ENCODE results near the gene PEX1. TPM values are rescaled to one million over a fixed set of nuclear protein-coding genes. Genes with fewer than 3 reads are reported as not detected.

Gene PEX1
- total RNA-seq, 1 donor from 2014 or later, result 9.9 TPM

DNA sequence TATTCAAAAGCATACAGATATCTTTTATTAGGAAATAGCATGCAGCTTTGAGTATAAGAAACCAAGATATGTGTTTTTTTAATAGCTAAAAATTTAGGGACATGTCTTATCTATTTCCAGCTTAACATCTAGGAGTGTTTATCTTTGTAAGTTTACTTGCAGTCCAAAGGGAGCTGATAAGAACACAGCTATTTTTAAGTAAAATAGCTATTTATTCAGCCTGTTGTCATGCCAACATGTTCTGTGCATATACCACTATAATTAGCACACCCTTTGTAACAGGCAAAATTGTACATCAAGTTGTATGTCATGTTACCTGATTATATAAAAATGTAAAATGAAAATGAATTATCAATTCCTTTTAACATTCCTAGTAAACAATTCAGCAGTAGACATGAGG, 32.3 kb upstream of the PEX1 start:
- TF ChIP-seq, protein P1, sequence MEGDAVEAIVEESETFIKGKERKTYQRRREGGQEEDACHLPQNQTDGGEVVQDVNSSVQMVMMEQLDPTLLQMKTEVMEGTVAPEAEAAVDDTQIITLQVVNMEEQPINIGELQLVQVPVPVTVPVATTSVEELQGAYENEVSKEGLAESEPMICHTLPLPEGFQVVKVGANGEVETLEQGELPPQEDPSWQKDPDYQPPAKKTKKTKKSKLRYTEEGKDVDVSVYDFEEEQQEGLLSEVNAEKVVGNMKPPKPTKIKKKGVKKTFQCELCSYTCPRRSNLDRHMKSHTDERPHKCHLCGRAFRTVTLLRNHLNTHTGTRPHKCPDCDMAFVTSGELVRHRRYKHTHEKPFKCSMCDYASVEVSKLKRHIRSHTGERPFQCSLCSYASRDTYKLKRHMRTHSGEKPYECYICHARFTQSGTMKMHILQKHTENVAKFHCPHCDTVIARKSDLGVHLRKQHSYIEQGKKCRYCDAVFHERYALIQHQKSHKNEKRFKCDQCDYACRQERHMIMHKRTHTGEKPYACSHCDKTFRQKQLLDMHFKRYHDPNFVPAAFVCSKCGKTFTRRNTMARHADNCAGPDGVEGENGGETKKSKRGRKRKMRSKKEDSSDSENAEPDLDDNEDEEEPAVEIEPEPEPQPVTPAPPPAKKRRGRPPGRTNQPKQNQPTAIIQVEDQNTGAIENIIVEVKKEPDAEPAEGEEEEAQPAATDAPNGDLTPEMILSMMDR (IDR thresholded peaks at IDR 0.05), result no peak
- H3K9me3 Mint-ChIP-seq (ENCODE audit: low read depth), result no peaks in the 10 kb centered on the region
- no peak for DNase-seq (ENCODE audit: low spot score)
- H3K4me3 Mint-ChIP-seq (ENCODE audit: unreplicated experiment), result no peak overlapping the region
- H3K36me3 Mint-ChIP-seq (ENCODE audit: low read depth), result peaks cover 24% of the 10 kb centered on the region
- no peaks in the 10 kb centered on the region for H3K27me3 Mint-ChIP-seq (ENCODE audit: low read depth)
- no peaks in the 10 kb centered on the region for H3K4me1 Mint-ChIP-seq (ENCODE audit: low read depth)
- H3K27ac Mint-ChIP-seq (ENCODE audit: unreplicated experiment), result no peak overlapping the region

DNA sequence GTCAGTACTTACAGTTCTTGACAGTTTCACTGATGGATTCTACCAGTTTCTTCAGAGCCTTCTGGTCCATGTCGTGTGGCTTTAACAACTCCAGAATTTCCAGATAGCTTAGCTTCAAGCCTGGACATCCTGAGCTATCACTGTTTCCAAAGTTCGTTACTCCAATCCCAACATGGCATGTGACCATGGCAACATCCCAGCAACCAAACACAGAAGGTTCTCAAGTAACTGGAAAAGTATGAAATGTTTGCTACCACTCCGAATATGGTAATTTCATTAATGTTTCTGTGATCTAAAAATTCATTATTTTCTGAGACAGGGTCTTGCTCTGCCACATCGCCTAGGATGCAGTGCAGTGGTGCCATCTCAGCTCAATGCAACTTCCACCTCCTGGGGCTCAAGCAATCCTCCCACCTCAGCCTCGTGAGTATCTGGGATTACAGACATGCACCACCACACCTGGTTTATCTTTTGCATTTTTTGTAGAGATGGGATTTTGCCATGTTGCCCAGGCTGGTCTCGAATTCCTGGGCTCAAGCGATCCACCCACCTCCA, 29.6 kb upstream of the PEX1 start:
- Mint-ChIP-seq H3K4me1 (ENCODE audit: low read depth) (no peaks in the 10 kb centered on the region), H3K9me3 (ENCODE audit: low read depth) (no peaks in the 10 kb centered on the region), H3K36me3 (ENCODE audit: low read depth) (peaks cover 10% of the 10 kb centered on the region), H3K4me3 (ENCODE audit: unreplicated experiment) (no peak overlapping the region), H3K27me3 (ENCODE audit: low read depth) (no peaks in the 10 kb centered on the region), H3K27ac (ENCODE audit: unreplicated experiment) (no peak overlapping the region)
- TF ChIP-seq, protein P1 (IDR thresholded peaks at IDR 0.05), result no peak
- no peak for DNase-seq (ENCODE audit: low spot score)

DNA sequence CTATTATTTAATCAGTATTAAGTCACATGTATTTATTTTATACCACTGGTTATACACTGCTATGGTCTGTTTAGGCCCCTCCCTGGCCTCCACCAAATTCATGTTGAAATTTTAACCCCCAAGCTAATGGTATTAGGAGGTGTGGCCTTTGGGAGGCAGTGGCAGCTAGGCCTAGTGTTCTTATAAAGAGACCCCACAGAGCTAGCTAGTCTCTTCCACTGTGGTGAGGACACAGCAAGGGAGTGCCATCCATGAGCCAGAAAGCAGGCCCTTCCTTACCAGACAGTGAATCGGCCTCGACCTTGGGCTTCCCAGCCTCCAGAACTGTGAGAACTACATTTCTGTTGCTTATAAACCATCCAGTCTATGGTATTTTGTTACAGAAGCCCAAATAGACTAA, 28.9 kb upstream of the PEX1 start:
- peaks cover 8% of the 10 kb centered on the region for H3K36me3 Mint-ChIP-seq (ENCODE audit: low read depth)
- H3K9me3 Mint-ChIP-seq (ENCODE audit: low read depth), result no peaks in the 10 kb centered on the region
- H3K27me3 Mint-ChIP-seq (ENCODE audit: low read depth), result no peaks in the 10 kb centered on the region
- no peak overlapping the region for H3K27ac Mint-ChIP-seq (ENCODE audit: unreplicated experiment)
- TF ChIP-seq, protein P1 (IDR thresholded peaks at IDR 0.05), result no peak
- no peaks in the 10 kb centered on the region for H3K4me1 Mint-ChIP-seq (ENCODE audit: low read depth)
- no peak overlapping the region for H3K4me3 Mint-ChIP-seq (ENCODE audit: unreplicated experiment)
- no peak for DNase-seq (ENCODE audit: low spot score)

DNA sequence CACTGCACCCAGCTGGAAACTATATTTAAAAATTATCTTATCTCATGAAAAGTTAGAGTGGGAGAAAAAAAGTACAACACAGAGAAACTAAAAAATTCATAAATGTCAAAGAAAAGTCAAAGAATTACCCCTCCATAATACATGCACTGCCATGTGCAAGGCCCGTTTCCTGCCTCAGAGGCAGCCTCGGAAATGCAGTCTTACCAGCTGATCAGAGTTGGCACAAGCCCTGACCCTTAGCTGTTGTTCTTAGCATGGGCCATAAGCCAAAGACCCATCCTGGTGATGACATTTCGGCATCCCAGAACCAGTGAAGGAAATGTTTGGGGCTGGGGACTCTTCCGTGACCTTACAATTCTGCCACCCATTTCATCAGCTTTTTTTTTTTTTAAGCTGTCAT, 21.9 kb upstream of the PEX1 start:
- no peak overlapping the region for H3K27ac Mint-ChIP-seq (ENCODE audit: unreplicated experiment)
- TF ChIP-seq, protein P1 (IDR thresholded peaks at IDR 0.05), result no peak
- H3K4me3 Mint-ChIP-seq (ENCODE audit: unreplicated experiment), result no peak overlapping the region
- H3K36me3 Mint-ChIP-seq (ENCODE audit: low read depth), result no peaks in the 10 kb centered on the region
- peaks cover 3% of the 10 kb centered on the region for H3K9me3 Mint-ChIP-seq (ENCODE audit: low read depth)
- DNase-seq (ENCODE audit: low spot score), result no peak
- H3K4me1 Mint-ChIP-seq (ENCODE audit: low read depth), result no peaks in the 10 kb centered on the region
- no peaks in the 10 kb centered on the region for H3K27me3 Mint-ChIP-seq (ENCODE audit: low read depth)

DNA sequence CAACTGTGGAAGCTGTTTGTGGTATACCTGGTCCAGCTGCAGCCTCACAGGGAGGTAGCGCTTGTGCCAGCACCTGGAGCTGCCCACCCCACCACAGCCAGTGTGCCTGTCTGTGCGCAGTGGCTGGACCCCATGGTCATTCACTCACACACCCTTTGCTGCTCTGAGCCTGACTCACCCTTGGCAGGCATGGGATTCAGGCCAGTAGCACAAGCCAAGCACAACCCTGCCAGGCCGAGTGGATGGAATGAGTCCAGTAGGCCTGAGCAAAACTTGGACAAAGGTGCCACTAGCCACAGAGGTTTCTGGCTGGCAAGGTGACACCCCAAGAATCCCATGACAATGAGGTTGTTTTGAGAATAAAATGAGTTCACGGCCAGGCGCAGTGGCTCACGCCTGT, 19.3 kb upstream of the PEX1 start:
- Mint-ChIP-seq H3K4me1 (ENCODE audit: low read depth) (no peaks in the 10 kb centered on the region), H3K27ac (ENCODE audit: unreplicated experiment) (no peak overlapping the region), H3K4me3 (ENCODE audit: unreplicated experiment) (no peak overlapping the region), H3K36me3 (ENCODE audit: low read depth) (no peaks in the 10 kb centered on the region), H3K27me3 (ENCODE audit: low read depth) (no peaks in the 10 kb centered on the region), H3K9me3 (ENCODE audit: low read depth) (peaks cover 3% of the 10 kb centered on the region)
- no peak for DNase-seq (ENCODE audit: low spot score)
- TF ChIP-seq, protein P1 (IDR thresholded peaks at IDR 0.05), result no peak

All from chondrocyte (in vitro differentiated cells).